ENCODE data around the gene POC1B. TPM values are rescaled to one million over a fixed set of nuclear protein-coding genes. Genes with fewer than 3 reads are reported as not detected.

POC1B gene
- total RNA-seq, 1 experiment from 2014 or later = 17.8 TPM

- DNase-seq (ENCODE audit: low spot score) (no peak), ATAC-seq (no peak)
- Mint-ChIP-seq H3K9me3 (peaks cover 11% of the 10 kb centered on the region), H3K4me1 (no peaks in the 10 kb centered on the region), H3K27me3 (ENCODE audit: low read depth) (no peaks in the 10 kb centered on the region), H3K4me3 (no peak overlapping the region), H3K27ac (no peak overlapping the region), H3K36me3 (peaks cover 9% of the 10 kb centered on the region)
- ChIA-PET CTCF (interaction anchor here (0.8 kb wide), 1 partner anchor 32 kb away, joined by 3 read pairs; no protein-coding TSS in a partner anchor), POLR2A (no interaction called here)
- TF ChIP-seq ZNF396 (CRISPR knock-in tag; IDR thresholded peaks at IDR 0.05; ENCODE audit: borderline replicate concordance) (no peak), MYBL2 (CRISPR knock-in tag; IDR thresholded peaks at IDR 0.05) (no peak), CDX4 (CRISPR knock-in tag; IDR thresholded peaks at IDR 0.05; ENCODE audit: borderline replicate concordance) (no peak), JAZF1 (CRISPR knock-in tag; IDR thresholded peaks at IDR 0.05) (no peak), CTCF (IDR thresholded peaks at IDR 0.05) (no peak), ZNF232 (CRISPR knock-in tag; IDR thresholded peaks at IDR 0.05) (no peak), SOX15 (CRISPR knock-in tag; IDR thresholded peaks at IDR 0.05) (no peak), JUN (CRISPR knock-in tag; IDR thresholded peaks at IDR 0.05) (no peak), ELF4 (CRISPR knock-in tag; IDR thresholded peaks at IDR 0.05; ENCODE audit: low read depth) (no peak), STAT6 (CRISPR knock-in tag; conservative IDR thresholded peaks at IDR 0.05; ENCODE audit: low read depth) (no peak), ZNF532 (CRISPR knock-in tag; IDR thresholded peaks at IDR 0.05; ENCODE audit: borderline replicate concordance) (no peak), MLX (CRISPR knock-in tag; IDR thresholded peaks at IDR 0.05) (no peak), FOXP4 (CRISPR knock-in tag; IDR thresholded peaks at IDR 0.05) (no peak), OVOL2 (CRISPR knock-in tag; IDR thresholded peaks at IDR 0.05; ENCODE audit: borderline replicate concordance) (no peak), MXD4 (CRISPR knock-in tag; IDR thresholded peaks at IDR 0.05; ENCODE audit: borderline replicate concordance) (no peak), TP53 (CRISPR knock-in tag; IDR thresholded peaks at IDR 0.05) (no peak), ATF2 (CRISPR knock-in tag; IDR thresholded peaks at IDR 0.05; ENCODE audit: borderline replicate concordance, low read depth) (no peak), ERG (CRISPR knock-in tag; IDR thresholded peaks at IDR 0.05) (no peak), RELA (CRISPR knock-in tag; IDR thresholded peaks at IDR 0.05; ENCODE audit: borderline replicate concordance) (no peak)
Measured at GRCh38 chr12:89429528-89429927, 96.3 kb downstream of the POC1B start.

Data from WTC11 (cell line).